Kidney epithelial cell (primary cell): Measurements from ENCODE around the gene TRABD. TPM values are rescaled to one million over a fixed set of nuclear protein-coding genes. Genes with fewer than 3 reads are reported as not detected.

Source experiments
- DNase-seq: peaks from one replicate; pipeline ENCODE4 v3.0.0-alpha.2; 2010; ENCODE audit warnings: low read depth
- H3K27me3 ChIP-seq: 2 replicates; pipeline ENCODE4 v1.6.0; 2011; ENCODE audit warnings: low read length; ENCODE audit not compliant: control insufficient read depth, insufficient read depth
- H3K36me3 ChIP-seq: 2 replicates; pipeline ENCODE4 v1.5.1; 2011; ENCODE audit warnings: low read length; ENCODE audit not compliant: control insufficient read depth, insufficient read depth
- H3K4me3 ChIP-seq: 2 replicates; pipeline ENCODE4 v1.5.1; 2011; ENCODE audit warnings: low read depth, mild to moderate bottlenecking, control low read depth, low read length
- CTCF ChIP-seq: IDR thresholded peaks from 2 replicates; pipeline ENCODE4 v1.5.1; 2011; ENCODE audit warnings: mild to moderate bottlenecking, moderate library complexity, low read length, control low read depth, inconsistent platforms; ENCODE audit not compliant: insufficient read depth, poor library complexity, severe bottlenecking
- total RNA-seq: library from RNA; depleted of rRNA; stranded (reverse); fragments of >200 nt; gene quantifications from 2 replicates; pipeline ENCODE4 v1.2.3, GENCODE V29; 2015

Gene TRABD
- total RNA-seq, 1 donor from 2014 or later = 60.2 TPM

GRCh38 chr22:50140615-50141014, 45.1 kb upstream of the TRABD start:
- H3K36me3 ChIP-seq = no peaks in the 10 kb centered on the region
- H3K27me3 ChIP-seq = peaks cover 6% of the 10 kb centered on the region
- no peak for TF ChIP-seq CTCF
- DNase-seq = no peak
- no peak overlapping the region for H3K4me3 ChIP-seq

GRCh38 chr22:50141462-50141861, 44.3 kb upstream of the TRABD start:
- no peak for TF ChIP-seq CTCF
- Histone ChIP-seq H3K36me3 (no peaks in the 10 kb centered on the region), H3K27me3 (peaks cover 13% of the 10 kb centered on the region), H3K4me3 (no peak overlapping the region)
- DNase-seq = no peak

- H3K36me3 ChIP-seq = no peaks in the 10 kb centered on the region
- DNase-seq = no peak
- H3K4me3 ChIP-seq = no peak overlapping the region
- peaks cover 13% of the 10 kb centered on the region for H3K27me3 ChIP-seq
- TF ChIP-seq CTCF = peak; percentile 13
Measured at GRCh38 chr22:50141891-50142363, 43.8 kb upstream of the TRABD start.

GRCh38 chr22:50143096-50143495, 42.6 kb upstream of the TRABD start:
- no peak overlapping the region for H3K4me3 ChIP-seq
- H3K36me3 ChIP-seq = no peaks in the 10 kb centered on the region
- no peak for DNase-seq
- TF ChIP-seq CTCF = no peak
- H3K27me3 ChIP-seq = peaks cover 13% of the 10 kb centered on the region

- no peak for TF ChIP-seq CTCF
- DNase-seq = no peak
- Histone ChIP-seq H3K27me3 (peaks cover 13% of the 10 kb centered on the region), H3K36me3 (no peaks in the 10 kb centered on the region), H3K4me3 (no peak overlapping the region)
Measured at GRCh38 chr22:50144005-50144614, 41.6 kb upstream of the TRABD start.

GRCh38 chr22:50145721-50146438, 39.8 kb upstream of the TRABD start:
- no peaks in the 10 kb centered on the region for H3K36me3 ChIP-seq
- H3K4me3 ChIP-seq = no peak overlapping the region
- H3K27me3 ChIP-seq = peaks cover 13% of the 10 kb centered on the region
- no peak for DNase-seq
- TF ChIP-seq CTCF = no peak
